GM12878 (cell line): ENCODE measurements around the gene JOSD2. TPM values are rescaled to one million over a fixed set of nuclear protein-coding genes. Genes with fewer than 3 reads are reported as not detected.

Source experiments
- ATAC-seq: fragments of 200-7000 bp; cut with Tn5 transposase; 3 replicates; pipeline ENCODE4 v1.9.1; 2020; ENCODE audit warnings: mild to moderate bottlenecking, moderate library complexity
- BruUV-seq: library from RNA; stranded (reverse); fragments of 400-500 nt; replicated peaks from 2 replicates; lab custom pipeline; 2021; lab: Mats Ljungman, UMichigan
- CTCF ChIA-PET: fragments of 300-600 bp; sonication (Branson Sonifier 250); formaldehyde crosslinking; extraction: SDS; loops from one replicate; lab custom pipeline; 2021; ENCODE audit warnings: inconsistent platforms; lab: Yijun Ruan, JAX
- POLR2A ChIA-PET: fragments of 350-600 bp; formaldehyde crosslinking; extraction: SDS; loops from one replicate; lab custom pipeline; 2021; ENCODE audit warnings: inconsistent platforms; lab: Charles Lee
- RAD21 ChIA-PET: fragments of 300-600 bp; sonication (Branson Sonifier 250); formaldehyde crosslinking; loops from one replicate; lab custom pipeline; 2023; ENCODE audit warnings: antibody characterized with exemption; ENCODE audit not compliant: unreplicated experiment; lab: Charles Lee
- SMC1A ChIA-PET: fragments of 300-600 bp; sonication (Branson Sonifier 250); formaldehyde crosslinking; loops from one replicate; lab custom pipeline; 2023; ENCODE audit not compliant: unreplicated experiment, uncharacterized antibody; lab: Charles Lee
- DNase-seq: peaks from one replicate; pipeline ENCODE4 v3.0.0-alpha.2; 2011; ENCODE audit warnings: low read depth, low spot score
- FAIRE-seq: peaks from 3 replicates; lab custom pipeline; 2011; peaks lifted over from hg19 to GRCh38; lab: Jason Lieb, UNC
- H2AFZ ChIP-seq: 2 replicates; pipeline ENCODE4 v1.6.0; 2011; ENCODE audit warnings: low read depth, low read length, control low read depth; ENCODE audit not compliant: control insufficient read depth
- H3K27ac ChIP-seq: 2 replicates; pipeline ENCODE4 v1.5.1; 2011; ENCODE audit warnings: control low read depth; ENCODE audit not compliant: control insufficient read depth, insufficient read depth
- H3K27me3 ChIP-seq, 2 experiments: replicated peaks in 1 of 2; 2 replicates each; pipeline versions ENCODE4 v1.6.0 to v1.6.1; 2011; ENCODE audit warnings: low read length in 1 of 2; ENCODE audit not compliant: control insufficient read depth in 2 of 2, insufficient read depth in 2 of 2
- H3K36me3 ChIP-seq, 2 experiments: 2 replicates each; pipeline ENCODE4 v1.5.1; 2011; ENCODE audit warnings: low read length in 1 of 2; ENCODE audit not compliant: control insufficient read depth in 2 of 2, insufficient read depth in 2 of 2
- H3K4me1 ChIP-seq: 2 replicates; pipeline ENCODE4 v1.6.1; 2011; ENCODE audit warnings: mild to moderate bottlenecking, low read length, moderate library complexity, mixed read lengths; ENCODE audit not compliant: control insufficient read depth, insufficient read depth
- H3K4me2 ChIP-seq: 2 replicates; pipeline ENCODE4 v1.6.0; 2011; ENCODE audit warnings: control low read depth; ENCODE audit not compliant: control insufficient read depth, insufficient read depth
- H3K4me3 ChIP-seq: fragments of 200-600 bp; sonication (generic); 2 replicates; pipeline ENCODE4 v1.5.1; 2016
- H3K79me2 ChIP-seq: 2 replicates; pipeline ENCODE4 v1.6.0; 2011; ENCODE audit warnings: low read length; ENCODE audit not compliant: control insufficient read depth, insufficient read depth
- H3K9ac ChIP-seq: 2 replicates; pipeline ENCODE4 v1.8.0; 2011; ENCODE audit warnings: low read length, control low read depth, mixed read lengths; ENCODE audit not compliant: control insufficient read depth, insufficient read depth
- H3K9me3 ChIP-seq: replicated peaks from 3 replicates; pipeline ENCODE4 v1.5.1; 2011; ENCODE audit warnings: mild to moderate bottlenecking, low read length; ENCODE audit not compliant: control insufficient read depth, insufficient read depth
- H4K20me1 ChIP-seq: 2 replicates; pipeline ENCODE4 v1.6.0; 2011; ENCODE audit not compliant: control insufficient read depth, insufficient read depth
- CHD2 ChIP-seq: IDR thresholded peaks from 2 replicates; pipeline ENCODE4 v1.6.1; 2011; ENCODE audit warnings: low read depth, low read length, improper control_type of control experiment, borderline replicate concordance
- EGR1 ChIP-seq, 2 experiments: IDR thresholded peaks; 1 replicate in 1 of 2; 2 replicates in 1 of 2; pipeline ENCODE4 v1.6.1; 2011 to 2012; ENCODE audit warnings: low read depth in 2 of 2, low read length in 2 of 2, borderline replicate concordance in 1 of 2, mild to moderate bottlenecking in 1 of 2, moderate library complexity in 1 of 2
- ETV6 ChIP-seq, 2 experiments: fragments of 450-650 bp in 1 of 2; IDR thresholded peaks in 1 of 2; conservative IDR thresholded peaks in 1 of 2; 2 replicates each; pipeline ENCODE4 v1.6.1; 2014; ENCODE audit warnings: antibody characterized with exemption in 1 of 2, borderline replicate concordance in 1 of 2, low read depth in 1 of 2, mild to moderate bottlenecking in 1 of 2, moderate library complexity in 1 of 2
- POLR2AphosphoS5 ChIP-seq: IDR thresholded peaks from 2 replicates; pipeline ENCODE4 v1.6.1; 2011; ENCODE audit warnings: mild to moderate bottlenecking, low read length, inconsistent platforms
- RB1 ChIP-seq: fragments of 450-650 bp; formaldehyde crosslinking; IDR thresholded peaks from 2 replicates; pipeline ENCODE4 v1.6.1; 2017; ENCODE audit warnings: mild to moderate bottlenecking, borderline replicate concordance
- SMAD5 ChIP-seq: IDR thresholded peaks from 2 replicates; pipeline ENCODE4 v1.6.1; 2016; ENCODE audit warnings: antibody characterized with exemption, low read depth
- ZZZ3 ChIP-seq: IDR thresholded peaks from 2 replicates; pipeline ENCODE4 v1.6.1; 2011; ENCODE audit warnings: low read depth; ENCODE audit not compliant: control insufficient read depth, insufficient read length
- whole genome bisulfite sequencing: methylation state at CpG from one replicate; pipeline ENCODE4 v1.1.6; 2016; ENCODE audit warnings: low lambda C conversion rate; ENCODE audit not compliant: insufficient replicate concordance, insufficient coverage; ENCODE audit errors: missing lambda C conversion rate; 5-methylcytosine and 5-hydroxymethylcytosine counted together
- in situ Hi-C: fragments of 300-500 bp; cut with MboI; formaldehyde crosslinking; loops from 9 replicates; pipeline ENCODE4 v1.14.3; 2018; ENCODE audit warnings: mixed read lengths
- intact Hi-C: fragments of 100-400 bp; cut with micrococcal nuclease; formaldehyde crosslinking; loops from one replicate; pipeline ENCODE4 v1.14.2; 2022; ENCODE audit not compliant: unreplicated experiment
- polyA plus RNA-seq, 11 experiments: library from polyadenylated mRNA; depleted of rRNA in 4 of 11; unstranded in 6 of 11; stranded (reverse) in 5 of 11; fragments of >200 nt; fragmentation: Nextera tagmentation in 4 of 11; fragmentation: Illumina TruSeq in 1 of 11; extraction: Ambion mirVana in 4 of 11; extraction: Trizol in 1 of 11; gene quantifications; 1 replicate in 1 of 11; 2 replicates in 10 of 11; pipeline versions ENCODE4 v1.2.1 to v1.2.3, GENCODE V29; 2011 to 2016; ENCODE audit warnings: inconsistent platforms in 2 of 11, missing spikeins in 2 of 11, low read depth in 1 of 11
- total RNA-seq, 4 experiments: library from RNA; depleted of rRNA in 3 of 4; stranded (reverse); fragments of >200 nt in 3 of 4; fragmentation: Illumina TruSeq in 1 of 4; extraction: Trizol in 1 of 4; gene quantifications; 2 replicates each; pipeline versions ENCODE4 v1.2.1 to v1.2.3, GENCODE V29; 2013 to 2021
- TF ChIP-seq, protein P1 (sequence below), 3 experiments: IDR thresholded peaks in 2 of 3; conservative IDR thresholded peaks in 1 of 3; 2 replicates each; pipeline ENCODE4 v1.5.1; 2011; ENCODE audit warnings: low read depth in 3 of 3, low read length in 3 of 3, mild to moderate bottlenecking in 3 of 3, control low read depth in 2 of 3, moderate library complexity in 2 of 3, inconsistent platforms in 1 of 3, mixed read lengths in 1 of 3; ENCODE audit not compliant: control insufficient read depth in 2 of 3, insufficient read depth in 1 of 3; ENCODE audit errors: extremely low read depth in 1 of 3
- TF ChIP-seq, protein P2 (sequence below): fragments of 450-650 bp; IDR thresholded peaks from 2 replicates; pipeline ENCODE4 v1.6.1; 2018; ENCODE audit warnings: mild to moderate bottlenecking, low read depth, moderate library complexity; ENCODE audit not compliant: partially characterized antibody

JOSD2 gene
- total and polyA plus RNA-seq, 10 of the 15 experiments (the other 5 are each of a cell fraction or from before 2014, with no cell fraction given): 0.91 to 26.7 (median 13.0) TPM

DNA sequence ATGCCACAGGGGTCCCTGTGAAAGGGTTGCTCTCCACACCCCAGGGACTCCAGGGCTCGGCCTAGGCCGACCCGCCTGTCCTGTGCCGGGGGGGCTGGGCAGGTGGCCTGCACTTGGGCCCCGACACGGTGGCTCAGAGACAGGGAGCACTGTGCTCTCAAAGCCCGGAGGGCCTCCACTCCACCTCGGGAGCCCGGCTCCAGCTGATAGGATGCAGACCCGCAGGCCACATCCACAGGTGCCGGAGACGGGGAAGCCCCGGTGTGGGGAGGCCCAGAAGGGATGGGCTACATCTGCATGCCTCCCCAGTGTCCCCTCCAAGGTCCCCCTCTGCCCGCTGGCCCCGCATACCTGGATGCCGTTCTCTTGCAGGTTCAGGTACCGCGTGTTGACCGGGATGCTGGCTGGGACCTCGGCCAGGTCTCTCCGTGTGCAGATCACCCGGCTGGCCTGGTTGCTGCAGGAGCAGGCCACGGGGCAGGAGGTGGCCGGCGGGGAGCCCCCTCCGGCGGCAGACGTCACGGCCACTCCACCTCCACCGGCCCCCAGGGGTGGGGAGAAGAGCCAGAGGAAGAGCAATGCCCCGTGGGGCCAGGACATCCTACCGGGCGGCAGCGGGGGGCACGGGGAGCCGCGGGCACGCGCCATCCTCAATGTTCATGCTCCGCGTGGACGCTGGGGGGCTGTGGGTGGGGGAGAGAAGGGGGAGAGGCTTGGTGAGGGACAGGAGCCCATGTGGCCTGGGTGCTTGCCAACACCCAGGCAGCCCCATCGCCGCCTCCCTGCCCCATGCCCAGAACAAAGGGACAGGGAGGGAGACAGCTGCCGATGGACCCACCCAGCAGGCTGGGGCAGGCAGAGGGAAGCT lies 37.4 kb upstream of the JOSD2 start:
- RAD21 ChIA-PET: no interaction called here
- Histone ChIP-seq H3K9ac (no peak overlapping the region), H3K4me1 (no peaks in the 10 kb centered on the region), H3K79me2 (no peaks in the 10 kb centered on the region), H2AFZ (no peak overlapping the region), H4K20me1 (no peaks in the 10 kb centered on the region), H3K4me3 (no peak overlapping the region), H3K36me3 (no peaks in the 10 kb centered on the region), H3K9me3 (no peaks in the 10 kb centered on the region), H3K27me3 (no peaks in the 10 kb centered on the region; a peak in 3 of 4 replicates), H3K4me2 (no peak overlapping the region), H3K27ac (no peak overlapping the region)
- in situ Hi-C loops: no loop called here
- WGBS: 50% methylated on average over 42 of the region's 45 CpGs
- CTCF ChIA-PET: interaction anchor here (1.4 kb wide), 1 partner anchor 12 kb away, joined by 4 read pairs; no protein-coding TSS in a partner anchor
- TF ChIP-seq ZZZ3 (no peak), POLR2AphosphoS5 (no peak), RB1 (no peak), CHD2 (no peak), EGR1 (IDR thresholded peaks at IDR 0.05; ENCODE audit: borderline replicate concordance in 1 of 2, low read depth in 2 of 2, low read length in 2 of 2) (no peak), SMAD5 (no peak), ETV6 (conservative IDR thresholded peaks at IDR 0.05 in 1 of 2, IDR thresholded peaks at IDR 0.05 in 1 of 2; ENCODE audit: borderline replicate concordance in 1 of 2, low read depth in 1 of 2) (no peak)
- TF ChIP-seq, protein P1, sequence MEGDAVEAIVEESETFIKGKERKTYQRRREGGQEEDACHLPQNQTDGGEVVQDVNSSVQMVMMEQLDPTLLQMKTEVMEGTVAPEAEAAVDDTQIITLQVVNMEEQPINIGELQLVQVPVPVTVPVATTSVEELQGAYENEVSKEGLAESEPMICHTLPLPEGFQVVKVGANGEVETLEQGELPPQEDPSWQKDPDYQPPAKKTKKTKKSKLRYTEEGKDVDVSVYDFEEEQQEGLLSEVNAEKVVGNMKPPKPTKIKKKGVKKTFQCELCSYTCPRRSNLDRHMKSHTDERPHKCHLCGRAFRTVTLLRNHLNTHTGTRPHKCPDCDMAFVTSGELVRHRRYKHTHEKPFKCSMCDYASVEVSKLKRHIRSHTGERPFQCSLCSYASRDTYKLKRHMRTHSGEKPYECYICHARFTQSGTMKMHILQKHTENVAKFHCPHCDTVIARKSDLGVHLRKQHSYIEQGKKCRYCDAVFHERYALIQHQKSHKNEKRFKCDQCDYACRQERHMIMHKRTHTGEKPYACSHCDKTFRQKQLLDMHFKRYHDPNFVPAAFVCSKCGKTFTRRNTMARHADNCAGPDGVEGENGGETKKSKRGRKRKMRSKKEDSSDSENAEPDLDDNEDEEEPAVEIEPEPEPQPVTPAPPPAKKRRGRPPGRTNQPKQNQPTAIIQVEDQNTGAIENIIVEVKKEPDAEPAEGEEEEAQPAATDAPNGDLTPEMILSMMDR (IDR thresholded peaks at IDR 0.05 in 2 of 3, conservative IDR thresholded peaks at IDR 0.05 in 1 of 3; ENCODE audit: control insufficient read depth in 2 of 3, extremely low read depth in 1 of 3, insufficient read depth in 1 of 3, low read depth in 3 of 3, low read length in 3 of 3): no peak
- TF ChIP-seq, protein P2, sequence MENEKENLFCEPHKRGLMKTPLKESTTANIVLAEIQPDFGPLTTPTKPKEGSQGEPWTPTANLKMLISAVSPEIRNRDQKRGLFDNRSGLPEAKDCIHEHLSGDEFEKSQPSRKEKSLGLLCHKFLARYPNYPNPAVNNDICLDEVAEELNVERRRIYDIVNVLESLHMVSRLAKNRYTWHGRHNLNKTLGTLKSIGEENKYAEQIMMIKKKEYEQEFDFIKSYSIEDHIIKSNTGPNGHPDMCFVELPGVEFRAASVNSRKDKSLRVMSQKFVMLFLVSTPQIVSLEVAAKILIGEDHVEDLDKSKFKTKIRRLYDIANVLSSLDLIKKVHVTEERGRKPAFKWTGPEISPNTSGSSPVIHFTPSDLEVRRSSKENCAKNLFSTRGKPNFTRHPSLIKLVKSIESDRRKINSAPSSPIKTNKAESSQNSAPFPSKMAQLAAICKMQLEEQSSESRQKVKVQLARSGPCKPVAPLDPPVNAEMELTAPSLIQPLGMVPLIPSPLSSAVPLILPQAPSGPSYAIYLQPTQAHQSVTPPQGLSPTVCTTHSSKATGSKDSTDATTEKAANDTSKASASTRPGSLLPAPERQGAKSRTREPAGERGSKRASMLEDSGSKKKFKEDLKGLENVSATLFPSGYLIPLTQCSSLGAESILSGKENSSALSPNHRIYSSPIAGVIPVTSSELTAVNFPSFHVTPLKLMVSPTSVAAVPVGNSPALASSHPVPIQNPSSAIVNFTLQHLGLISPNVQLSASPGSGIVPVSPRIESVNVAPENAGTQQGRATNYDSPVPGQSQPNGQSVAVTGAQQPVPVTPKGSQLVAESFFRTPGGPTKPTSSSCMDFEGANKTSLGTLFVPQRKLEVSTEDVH: no peak
- no peak for DNase-seq
- no peak for FAIRE-seq
- BruUV-seq: no TSS peak
- ATAC-seq: no peak
- POLR2A ChIA-PET: no interaction called here
- SMC1A ChIA-PET: no interaction called here
- intact Hi-C loops: no loop called here
